Measurements from ENCODE around the gene CHD3. TPM values are rescaled to one million over a fixed set of nuclear protein-coding genes. Genes with fewer than 3 reads are reported as not detected.

The CHD3 gene
- total and polyA plus RNA-seq, 2 donors (not counting 3 experiments of a cell fraction or from before 2014, with no cell fraction given) = 102 to 185 TPM

GRCh38 chr17:7846765-7847661 lies 41.6 kb upstream of the CHD3 start:
- H3K9me1 ChIP-seq (replicated peaks; ENCODE audit: control insufficient read depth, extremely low read depth, insufficient read depth, low read length) = no peaks in the 10 kb centered on the region
- no peak overlapping the region for H3K9ac ChIP-seq (replicated peaks; ENCODE audit: extremely low read depth, insufficient read depth, low read length)
- peaks cover 10% of the 10 kb centered on the region for H3K79me2 ChIP-seq (ENCODE audit: control insufficient read depth, insufficient read depth, low read length)
- no peak overlapping the region for H3K27ac ChIP-seq (ENCODE audit: insufficient read depth, low read depth, low read length)
- no peak for TF ChIP-seq JUN (IDR thresholded peaks at IDR 0.05; ENCODE audit: borderline replicate concordance, insufficient read depth, insufficient read length, low read depth)
- no peak for TF ChIP-seq CTCF (IDR thresholded peaks at IDR 0.05; ENCODE audit: extremely low read depth in 1 of 2, insufficient read depth in 1 of 2, low read depth in 1 of 2, low read length in 2 of 2)
- TF ChIP-seq MAX (IDR thresholded peaks at IDR 0.05; ENCODE audit: insufficient read depth, insufficient read length) = no peak
- TF ChIP-seq FOS (IDR thresholded peaks at IDR 0.05; ENCODE audit: borderline replicate concordance, insufficient read depth, low read length) = no peak
- TF ChIP-seq MYC (IDR thresholded peaks at IDR 0.05; ENCODE audit: low read depth, low read length) = no peak
- no peak for TF ChIP-seq POLR2AphosphoS5 (IDR thresholded peaks at IDR 0.05; ENCODE audit: insufficient read depth, low read depth, low read length)
- H3K4me3 ChIP-seq (replicated peaks in 1 of 3; ENCODE audit: insufficient read depth in 1 of 3, low read depth in 1 of 3, low read length in 3 of 3) = no peak overlapping the region
- H3K27me3 ChIP-seq (ENCODE audit: control insufficient read depth in 2 of 2, insufficient read depth in 2 of 2, low read length in 2 of 2) = no peaks in the 10 kb centered on the region
- dilution Hi-C loops (cut with MboI; ENCODE audit: extremely low pct_ligation_motif_present, low sequenced_read_pairs) = no loop called here
- no peaks in the 10 kb centered on the region for H4K20me1 ChIP-seq (replicated peaks; ENCODE audit: control insufficient read depth, extremely low read depth, insufficient read depth, low read length)
- H3K9me3 ChIP-seq (replicated peaks; ENCODE audit: control insufficient read depth, insufficient read depth, low read length) = no peaks in the 10 kb centered on the region
- intact Hi-C loops (cut with micrococcal nuclease) = loop anchor here (10.0 kb wide), 1 partner anchor 232 kb away; the partner anchor contains the start of gene FXR2
- no peak overlapping the region for H2AFZ ChIP-seq (ENCODE audit: low read depth, low read length)
- peaks cover 6 to 38% of the 10 kb centered on the region in 2 experiments for H3K36me3 ChIP-seq (ENCODE audit: control insufficient read depth in 2 of 2, extremely low read depth in 1 of 2, insufficient read depth in 2 of 2, low read length in 2 of 2)
- H3K4me1 ChIP-seq (ENCODE audit: control insufficient read depth, extremely low read depth, insufficient read depth, low read length) = peaks cover 6% of the 10 kb centered on the region
- POLR2A ChIA-PET = no interaction called here
- H3K4me2 ChIP-seq (ENCODE audit: insufficient read depth, low read length) = no peak overlapping the region
- FAIRE-seq (no peak), DNase-seq (ENCODE audit: low read depth, low spot score) (no peak)
- no TSS peak for BruUV-seq (replicated peaks)
- CTCF ChIA-PET = no interaction called here
